KMS-11 (cell line): ENCODE results near the gene NDUFB2.
A peak's percentile ranks its signal among the peaks of the same experiment; 100 is the strongest.
"Not testable (repeated sequence)": the region's sequence is repeated elsewhere in the genome, so short reads cannot be mapped to it uniquely, and the experiment has no call there.

Source experiments
- H2AFZ ChIP-seq: fragments of 200-600 bp; sonication (generic); 2 replicates; pipeline ENCODE4 v1.6.1; 2016; ENCODE audit warnings: antibody characterized with exemption, mixed run types, low read depth
- H3K27ac ChIP-seq: fragments of 200-600 bp; sonication (generic); 2 replicates; pipeline ENCODE4 v1.6.1; 2016; ENCODE audit warnings: mild to moderate bottlenecking, mixed run types
- H3K27me3 ChIP-seq: fragments of 200-600 bp; sonication (generic); 2 replicates; pipeline ENCODE4 v1.6.1; 2017; ENCODE audit warnings: mild to moderate bottlenecking, low read depth, mixed run types, moderate library complexity; ENCODE audit not compliant: insufficient read depth
- H3K36me3 ChIP-seq: fragments of 200-600 bp; sonication (generic); 2 replicates; pipeline ENCODE4 v1.6.1; 2017; ENCODE audit warnings: mild to moderate bottlenecking, mixed run types; ENCODE audit not compliant: insufficient read depth
- H3K4me1 ChIP-seq: fragments of 200-600 bp; sonication (generic); 2 replicates; pipeline ENCODE4 v1.6.1; 2016; ENCODE audit warnings: mild to moderate bottlenecking, low read depth, mixed run types; ENCODE audit not compliant: poor library complexity, severe bottlenecking
- H3K4me2 ChIP-seq: fragments of 200-600 bp; sonication (generic); 2 replicates; pipeline ENCODE4 v1.7.0; 2016; ENCODE audit warnings: mild to moderate bottlenecking, mixed run types
- H3K4me3 ChIP-seq: fragments of 200-600 bp; sonication (generic); IDR thresholded peaks from 2 replicates; pipeline ENCODE4 v1.6.1; 2017; ENCODE audit warnings: low read depth, low read length, mixed read lengths; ENCODE audit not compliant: insufficient read depth
- H3K79me2 ChIP-seq: fragments of 200-600 bp; sonication (generic); 2 replicates; pipeline ENCODE4 v1.6.1; 2016; ENCODE audit warnings: low read depth, mixed run types; ENCODE audit not compliant: insufficient read depth
- H3K9ac ChIP-seq: fragments of 200-600 bp; sonication (generic); 2 replicates; pipeline ENCODE4 v1.6.1; 2016; ENCODE audit warnings: mild to moderate bottlenecking, mixed run types
- H4K20me1 ChIP-seq: fragments of 200-600 bp; sonication (generic); 2 replicates; pipeline ENCODE4 v1.6.1; 2016; ENCODE audit warnings: mild to moderate bottlenecking, mixed run types; ENCODE audit not compliant: insufficient read depth
- CTCF ChIP-seq: fragments of 200-600 bp; sonication (generic); conservative IDR thresholded peaks from 2 replicates; pipeline ENCODE4 v1.6.1; 2017; ENCODE audit warnings: low read depth, mild to moderate bottlenecking, antibody characterized with exemption, low read length, moderate library complexity, mixed read lengths

The NDUFB2 gene

GRCh38 chr7:140656548-140657515 is 39.7 kb upstream of the NDUFB2 start:
- Histone ChIP-seq H2AFZ (peak overlapping the region; percentile 18), H4K20me1 (no peaks in the 10 kb centered on the region), H3K36me3 (no peaks in the 10 kb centered on the region), H3K4me2 (peak overlapping the region; percentile 49), H3K4me1 (peaks cover 17% of the 10 kb centered on the region), H3K27ac (no peak overlapping the region), H3K27me3 (no peaks in the 10 kb centered on the region; the same call in 1 of the 2 replicates), H3K9ac (no peak overlapping the region), H3K79me2 (no peaks in the 10 kb centered on the region), H3K4me3 (no peak overlapping the region)
- no peak for TF ChIP-seq CTCF

GRCh38 chr7:140657891-140658290 is 38.6 kb upstream of the NDUFB2 start:
- no peak overlapping the region for H3K9ac ChIP-seq
- H3K4me2 ChIP-seq, result no peak overlapping the region
- H2AFZ ChIP-seq, result no peak overlapping the region
- no peaks in the 10 kb centered on the region for H3K36me3 ChIP-seq
- no peaks in the 10 kb centered on the region for H4K20me1 ChIP-seq
- peaks cover 17% of the 10 kb centered on the region for H3K4me1 ChIP-seq
- H3K79me2 ChIP-seq, result no peaks in the 10 kb centered on the region
- H3K27ac ChIP-seq, result no peak overlapping the region
- no peaks in the 10 kb centered on the region; the same call in 1 of the 2 replicates for H3K27me3 ChIP-seq
- TF ChIP-seq CTCF, result no peak
- no peak overlapping the region for H3K4me3 ChIP-seq

- Histone ChIP-seq H3K36me3 (no peaks in the 10 kb centered on the region), H3K79me2 (no peaks in the 10 kb centered on the region), H3K27me3 (no peaks in the 10 kb centered on the region; the same call in 1 of the 2 replicates), H2AFZ (no peak overlapping the region), H3K4me2 (no peak overlapping the region), H4K20me1 (no peaks in the 10 kb centered on the region), H3K4me1 (peaks cover 13% of the 10 kb centered on the region), H3K4me3 (no peak overlapping the region), H3K9ac (no peak overlapping the region), H3K27ac (no peak overlapping the region)
- no peak for TF ChIP-seq CTCF
These were observed 36.7 kb upstream of the NDUFB2 start for GRCh38 chr7:140659856-140660255.

- Histone ChIP-seq H3K4me3 (no peak overlapping the region), H4K20me1 (no peaks in the 10 kb centered on the region), H3K4me2 (no peak overlapping the region), H3K79me2 (no peaks in the 10 kb centered on the region), H3K36me3 (no peaks in the 10 kb centered on the region), H3K9ac (no peak overlapping the region), H3K27me3 (no peaks in the 10 kb centered on the region; the same call in 1 of the 2 replicates), H3K27ac (no peak overlapping the region), H3K4me1 (peaks cover 10% of the 10 kb centered on the region), H2AFZ (no peak overlapping the region)
- no peak for TF ChIP-seq CTCF
These were observed 35.4 kb upstream of the NDUFB2 start for GRCh38 chr7:140661124-140661523.

- not testable (repeated sequence) for H4K20me1 ChIP-seq, H3K27ac ChIP-seq, H3K4me3 ChIP-seq, H3K4me1 ChIP-seq, H2AFZ ChIP-seq, H3K27me3 ChIP-seq, H3K9ac ChIP-seq, H3K4me2 ChIP-seq, H3K36me3 ChIP-seq, H3K79me2 ChIP-seq
These were observed 33.6 kb upstream of the NDUFB2 start for GRCh38 chr7:140662938-140663337.
